ENCODE results near the gene LRCOL1.

The LRCOL1 gene

DNA sequence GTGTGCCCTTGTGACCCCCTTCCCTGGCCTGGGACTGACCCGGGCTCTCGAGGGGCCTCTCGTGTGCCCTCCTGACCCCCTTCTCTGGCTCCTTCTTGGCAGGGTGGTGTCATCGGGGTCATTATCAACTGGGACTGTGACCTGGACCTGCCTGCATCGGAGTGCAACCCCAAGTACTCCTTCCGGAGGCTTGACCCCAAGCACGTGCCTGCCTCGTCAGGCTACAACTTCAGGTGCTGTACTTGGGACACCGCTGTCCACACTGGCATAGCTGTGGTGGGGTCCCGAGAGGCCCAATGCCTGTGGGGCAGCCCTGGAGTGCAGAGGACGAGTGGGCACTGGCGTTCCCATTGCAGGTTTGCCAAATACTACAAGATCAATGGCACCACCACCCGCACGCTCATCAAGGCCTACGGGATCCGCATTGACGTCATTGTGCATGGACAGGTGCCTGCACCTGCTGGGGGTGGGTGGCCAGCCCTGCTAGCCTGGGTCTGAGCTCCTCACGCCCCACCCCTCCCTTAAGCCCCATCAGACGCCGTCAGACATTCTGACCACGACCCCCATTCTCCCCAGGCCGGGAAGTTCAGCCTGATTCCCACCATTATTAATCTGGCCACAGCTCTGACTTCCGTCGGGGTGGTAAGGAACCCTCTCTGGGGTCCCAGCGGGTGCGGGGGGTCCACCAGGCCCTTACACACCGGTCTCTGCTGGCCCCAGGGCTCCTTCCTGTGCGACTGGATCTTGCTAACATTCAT lies 10.7 kb upstream of the LRCOL1 start:
- Histone ChIP-seq H3K27ac (no peak overlapping the region), H3K4me3 (no peak overlapping the region)
- DNase-seq (ENCODE audit: low spot score): peak; percentile 53
- no peak for TF ChIP-seq CTCF (IDR thresholded peaks at IDR 0.05)

DNA sequence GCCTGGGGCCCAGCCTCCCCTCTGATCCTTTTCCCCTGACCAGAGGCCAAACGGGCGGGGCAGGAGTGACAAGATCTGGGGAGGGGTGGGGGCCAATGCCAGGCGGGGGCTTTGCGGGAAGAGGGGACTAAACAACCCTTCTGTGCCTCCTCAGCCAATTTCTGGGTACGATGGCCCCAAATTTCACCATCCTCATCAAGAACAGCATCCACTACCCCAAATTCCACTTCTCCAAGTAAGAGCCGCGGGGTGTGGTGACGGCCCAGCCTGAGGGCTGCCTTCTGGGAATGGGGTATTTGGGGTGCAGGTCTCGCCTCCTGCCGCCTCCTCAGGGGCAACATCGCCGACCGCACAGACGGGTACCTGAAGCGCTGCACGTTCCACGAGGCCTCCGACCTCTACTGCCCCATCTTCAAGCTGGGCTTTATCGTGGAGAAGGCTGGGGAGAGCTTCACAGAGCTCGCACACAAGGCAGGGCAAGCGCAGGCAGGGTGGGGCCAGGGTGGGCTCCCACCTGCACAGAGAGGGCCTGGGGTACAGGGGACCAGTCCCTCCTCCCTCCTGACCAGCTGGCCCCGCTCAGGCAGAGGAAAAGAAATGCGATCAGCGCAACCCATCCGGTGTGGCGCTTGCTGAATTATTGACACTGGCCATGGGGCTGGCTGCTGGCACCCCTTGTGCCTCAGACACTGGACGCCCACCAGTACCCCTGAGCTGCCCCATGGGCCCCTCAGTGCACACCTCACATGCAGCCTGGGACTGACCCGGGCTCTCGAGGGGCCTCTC lies 9.9 kb upstream of the LRCOL1 start:
- Histone ChIP-seq H3K4me3 (no peak overlapping the region), H3K27ac (no peak overlapping the region)
- no peak for TF ChIP-seq CTCF (IDR thresholded peaks at IDR 0.05)
- DNase-seq (ENCODE audit: low spot score): peak; percentile 64

DNA sequence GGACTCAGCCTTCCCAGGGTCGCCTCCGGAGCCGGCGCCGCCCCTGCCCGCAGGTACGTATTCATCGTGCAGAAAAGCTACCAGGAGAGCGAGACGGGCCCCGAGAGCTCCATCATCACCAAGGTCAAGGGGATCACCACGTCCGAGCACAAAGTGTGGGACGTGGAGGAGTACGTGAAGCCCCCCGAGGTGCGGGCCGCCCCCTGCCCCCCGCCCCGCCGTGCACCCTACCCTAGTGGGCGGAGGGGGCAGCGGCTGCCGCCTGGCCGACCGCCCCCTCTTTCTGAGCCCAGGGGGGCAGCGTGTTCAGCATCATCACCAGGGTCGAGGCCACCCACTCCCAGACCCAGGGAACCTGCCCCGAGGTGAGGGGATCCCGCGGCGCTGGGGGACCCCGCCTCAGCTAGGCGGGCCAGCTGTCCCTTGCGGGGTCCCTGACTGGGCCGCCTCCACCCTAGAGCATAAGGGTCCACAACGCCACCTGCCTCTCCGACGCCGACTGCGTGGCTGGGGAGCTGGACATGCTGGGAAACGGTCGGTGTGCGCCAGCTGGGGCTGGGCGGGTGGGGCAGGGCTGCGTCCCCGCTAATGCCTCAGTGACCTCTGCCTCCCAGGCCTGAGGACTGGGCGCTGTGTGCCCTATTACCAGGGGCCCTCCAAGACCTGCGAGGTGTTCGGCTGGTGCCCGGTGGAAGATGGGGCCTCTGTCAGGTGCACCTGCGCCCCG lies 9.2 kb upstream of the LRCOL1 start:
- peak; percentile 50 for DNase-seq (ENCODE audit: low spot score)
- TF ChIP-seq CTCF (IDR thresholded peaks at IDR 0.05): no peak
- no peak overlapping the region for H3K27ac ChIP-seq
- H3K4me3 ChIP-seq: no peak overlapping the region

GRCh38 chr12:132619071-132619385 lies 8.6 kb upstream of the LRCOL1 start:
- Histone ChIP-seq H3K27ac (no peak overlapping the region), H3K4me3 (no peak overlapping the region)
- no peak for TF ChIP-seq CTCF (IDR thresholded peaks at IDR 0.05)
- no peak for DNase-seq (ENCODE audit: low spot score)

DNA sequence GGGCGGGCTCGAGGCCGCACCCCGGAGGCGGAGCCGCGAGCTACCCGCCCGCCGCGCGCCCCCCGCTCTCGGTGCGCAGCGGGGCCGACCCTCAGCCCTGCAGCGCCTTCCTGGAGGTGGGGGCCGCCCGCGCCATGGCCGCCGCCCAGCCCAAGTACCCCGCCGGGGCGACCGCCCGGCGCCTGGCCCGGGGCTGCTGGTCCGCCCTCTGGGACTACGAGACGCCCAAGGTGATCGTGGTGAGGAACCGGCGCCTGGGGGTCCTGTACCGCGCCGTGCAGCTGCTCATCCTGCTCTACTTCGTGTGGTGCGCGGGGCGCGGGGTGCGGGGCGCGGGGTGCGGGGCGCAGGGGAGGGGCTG lies 8.3 kb upstream of the LRCOL1 start, which contains the start of gene P2RX2:
Gene P2RX2, plus strand, starts transcription at position 94 of the 361 bp plus-strand sequence. Its CDS starts 41 bp downstream, at position 135.
- no peak within 1 kb of the TSS for H3K27ac ChIP-seq
- no peak for TF ChIP-seq CTCF (IDR thresholded peaks at IDR 0.05)
- H3K4me3 ChIP-seq: peak within 1 kb of the TSS; percentile 42
- DNase-seq (ENCODE audit: low spot score): peak; percentile 49

DNA sequence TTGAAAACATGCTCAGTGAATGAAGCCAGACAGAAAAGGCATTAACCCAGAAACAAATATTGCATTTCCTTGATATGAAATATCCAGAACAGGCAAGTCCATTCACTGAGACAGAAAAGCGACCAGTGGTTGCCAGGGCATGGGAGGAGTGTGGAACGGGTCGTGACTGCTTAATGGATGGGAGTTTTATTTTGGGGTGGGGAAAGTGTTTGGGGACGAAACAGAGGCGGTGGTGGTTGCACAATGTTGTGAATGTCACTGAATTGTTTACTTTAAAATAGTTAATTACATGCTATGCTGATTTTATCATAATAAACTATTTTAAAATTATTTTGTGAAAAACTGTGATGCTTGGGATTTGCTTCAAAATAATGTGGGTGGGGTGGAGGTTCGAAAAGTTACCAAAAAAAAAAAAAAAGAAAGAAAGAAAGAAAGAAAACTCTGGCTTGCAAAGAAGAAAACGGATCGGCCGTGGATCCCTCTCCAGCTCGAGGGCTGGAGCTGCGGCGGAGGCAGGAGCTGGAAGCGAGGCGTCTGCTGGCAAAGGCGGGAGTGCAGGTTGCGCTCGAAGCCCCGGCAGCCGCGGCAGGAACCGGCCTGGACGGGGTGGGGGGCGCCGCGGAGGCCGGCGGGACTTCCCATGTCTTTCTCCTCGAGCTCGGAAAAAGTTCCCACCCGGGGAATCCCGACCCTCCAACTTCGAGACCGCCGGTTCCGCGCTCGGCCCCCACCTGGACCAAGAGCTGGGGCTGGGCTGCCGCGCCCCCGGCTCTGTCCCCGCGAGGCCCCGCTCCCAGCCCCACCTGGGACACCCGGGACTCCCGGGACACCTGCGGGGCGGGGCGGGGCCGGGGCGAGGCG lies 7.7 kb upstream of the LRCOL1 start:
- DNase-seq (ENCODE audit: low spot score): peak; percentile 41
- H3K27ac ChIP-seq: no peak overlapping the region
- no peak for TF ChIP-seq CTCF (IDR thresholded peaks at IDR 0.05)
- peak overlapping the region; percentile 42 for H3K4me3 ChIP-seq
